SK-N-SH treated with all-trans-retinoic acid at 6 μM for 48 hours (cell line): ENCODE measurements around the gene BBS9.

Experiments
- ARNTL ChIP-seq: fragments of 450-650 bp; formaldehyde crosslinking; IDR thresholded peaks from 2 replicates; pipeline ENCODE4 v1.5.0; 2020; ENCODE audit warnings: low read depth, mild to moderate bottlenecking, moderate library complexity, borderline replicate concordance
- CREB5 ChIP-seq: fragments of 250-450 bp; sonication (Bioruptor Pico); IDR thresholded peaks from 2 replicates; pipeline ENCODE4 v1.5.1; 2020; ENCODE audit warnings: low read depth, mild to moderate bottlenecking, moderate library complexity
- ESRRG ChIP-seq: fragments of 250-450 bp; sonication (Bioruptor Pico); IDR thresholded peaks from 2 replicates; pipeline ENCODE4 v1.6.1; 2021; ENCODE audit warnings: mild to moderate bottlenecking
- PATZ1 ChIP-seq: fragments of 250-450 bp; sonication (Bioruptor Pico); IDR thresholded peaks from 2 replicates; pipeline ENCODE4 v1.8.0; 2020; ENCODE audit warnings: mild to moderate bottlenecking, moderate library complexity, borderline replicate concordance
- POU6F1 ChIP-seq: fragments of 250-450 bp; sonication (Bioruptor Pico); IDR thresholded peaks from 2 replicates; pipeline ENCODE4 v1.8.0; 2021; ENCODE audit warnings: low read depth, mild to moderate bottlenecking, moderate library complexity, borderline replicate concordance
- ZFP30 ChIP-seq: fragments of 450-650 bp; formaldehyde crosslinking; IDR thresholded peaks from 2 replicates; pipeline ENCODE4 v1.5.0; 2022; ENCODE audit warnings: mild to moderate bottlenecking, moderate library complexity

GRCh38 chr7:33463131-33463530 lies 333.8 kb downstream of the BBS9 start:
- no peak for TF ChIP-seq ARNTL (CRISPR knock-in tag)
- TF ChIP-seq PATZ1 (CRISPR knock-in tag), result no peak
- TF ChIP-seq CREB5 (CRISPR knock-in tag), result no peak
- TF ChIP-seq POU6F1, result no peak
- no peak for TF ChIP-seq ESRRG
- no peak for TF ChIP-seq ZFP30 (CRISPR knock-in tag)
